Measurements from ENCODE around the gene PARD3B. TPM values are rescaled to one million over a fixed set of nuclear protein-coding genes. Genes with fewer than 3 reads are reported as not detected.

The PARD3B gene
- total RNA-seq, 1 donor from 2014 or later, result 12.3 TPM

DNA sequence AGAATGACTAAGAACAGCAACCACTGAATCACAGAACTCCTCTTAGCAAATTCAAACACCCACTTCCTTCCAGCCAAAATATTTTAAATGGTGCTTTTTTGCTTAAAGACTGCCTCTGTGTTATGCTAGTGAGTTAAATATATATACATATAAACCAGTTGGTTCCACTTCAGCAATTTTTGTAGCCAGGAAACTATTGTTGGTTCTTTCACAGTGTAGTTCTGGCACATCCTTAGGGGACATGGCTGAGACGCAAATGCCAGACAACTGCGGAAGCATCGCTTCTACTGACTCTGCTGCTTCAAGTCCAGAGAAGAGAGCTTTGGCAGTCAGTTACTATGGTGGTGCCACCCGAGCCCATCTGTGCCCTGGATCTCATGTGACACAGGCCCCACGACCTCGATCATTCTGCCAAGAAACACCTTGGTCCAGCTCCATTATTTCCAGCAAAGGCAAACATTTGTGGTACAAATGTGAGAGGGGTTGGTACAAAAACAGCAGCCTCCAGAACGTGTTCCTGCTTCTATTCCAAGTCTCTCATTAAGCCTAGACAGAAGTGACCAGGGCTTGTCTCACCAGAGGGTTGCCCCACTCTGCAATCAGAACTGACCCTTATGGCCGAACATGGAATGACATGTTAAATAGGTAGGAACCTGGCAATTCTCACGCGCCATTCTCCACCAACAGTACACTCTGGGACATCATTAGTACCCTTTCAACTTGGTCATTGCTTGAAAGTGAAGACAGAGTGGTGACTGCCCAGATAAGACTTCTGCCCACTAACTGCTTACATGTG is 1019.3 kb downstream of the PARD3B start:
- TF ChIP-seq POLR2A (IDR thresholded peaks at IDR 0.05), result no peak
- no peak for TF ChIP-seq POLR2AphosphoS5 (IDR thresholded peaks at IDR 0.05; ENCODE audit: insufficient read depth in 1 of 2, low read depth in 1 of 2)
- TF ChIP-seq, protein P1, sequence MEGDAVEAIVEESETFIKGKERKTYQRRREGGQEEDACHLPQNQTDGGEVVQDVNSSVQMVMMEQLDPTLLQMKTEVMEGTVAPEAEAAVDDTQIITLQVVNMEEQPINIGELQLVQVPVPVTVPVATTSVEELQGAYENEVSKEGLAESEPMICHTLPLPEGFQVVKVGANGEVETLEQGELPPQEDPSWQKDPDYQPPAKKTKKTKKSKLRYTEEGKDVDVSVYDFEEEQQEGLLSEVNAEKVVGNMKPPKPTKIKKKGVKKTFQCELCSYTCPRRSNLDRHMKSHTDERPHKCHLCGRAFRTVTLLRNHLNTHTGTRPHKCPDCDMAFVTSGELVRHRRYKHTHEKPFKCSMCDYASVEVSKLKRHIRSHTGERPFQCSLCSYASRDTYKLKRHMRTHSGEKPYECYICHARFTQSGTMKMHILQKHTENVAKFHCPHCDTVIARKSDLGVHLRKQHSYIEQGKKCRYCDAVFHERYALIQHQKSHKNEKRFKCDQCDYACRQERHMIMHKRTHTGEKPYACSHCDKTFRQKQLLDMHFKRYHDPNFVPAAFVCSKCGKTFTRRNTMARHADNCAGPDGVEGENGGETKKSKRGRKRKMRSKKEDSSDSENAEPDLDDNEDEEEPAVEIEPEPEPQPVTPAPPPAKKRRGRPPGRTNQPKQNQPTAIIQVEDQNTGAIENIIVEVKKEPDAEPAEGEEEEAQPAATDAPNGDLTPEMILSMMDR (IDR thresholded peaks at IDR 0.05), result no peak
- Histone ChIP-seq H3K36me3 (no peaks in the 10 kb centered on the region), H3K27me3 (no peaks in the 10 kb centered on the region), H3K27ac (no peak overlapping the region), H3K9me3 (no peaks in the 10 kb centered on the region), H3K4me1 (no peaks in the 10 kb centered on the region), H3K4me3 (no peak overlapping the region)
- no peak for DNase-seq (ENCODE audit: extremely low spot score in 2 of 2)
- intact Hi-C loops (cut with DNase I), result no loop called here

DNA sequence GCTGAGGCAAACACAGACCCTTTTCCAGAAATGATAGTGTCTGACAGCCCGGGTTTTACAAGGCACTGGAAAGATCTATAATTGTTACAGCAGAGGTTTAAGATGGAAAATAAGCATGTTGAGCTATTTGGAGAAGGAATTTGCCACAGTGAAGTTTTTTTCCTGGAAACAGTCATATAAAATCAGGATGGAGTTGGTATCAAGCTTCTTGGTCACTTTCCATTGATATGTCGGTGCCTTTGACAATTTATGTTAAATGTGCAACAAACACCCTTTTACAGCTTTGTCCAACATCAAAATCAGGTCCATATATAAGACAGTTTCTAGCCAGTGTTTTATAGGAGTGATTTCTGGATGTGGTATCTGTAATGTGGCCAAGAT is 1019.9 kb downstream of the PARD3B start:
- no peak overlapping the region for H3K27ac ChIP-seq

DNA sequence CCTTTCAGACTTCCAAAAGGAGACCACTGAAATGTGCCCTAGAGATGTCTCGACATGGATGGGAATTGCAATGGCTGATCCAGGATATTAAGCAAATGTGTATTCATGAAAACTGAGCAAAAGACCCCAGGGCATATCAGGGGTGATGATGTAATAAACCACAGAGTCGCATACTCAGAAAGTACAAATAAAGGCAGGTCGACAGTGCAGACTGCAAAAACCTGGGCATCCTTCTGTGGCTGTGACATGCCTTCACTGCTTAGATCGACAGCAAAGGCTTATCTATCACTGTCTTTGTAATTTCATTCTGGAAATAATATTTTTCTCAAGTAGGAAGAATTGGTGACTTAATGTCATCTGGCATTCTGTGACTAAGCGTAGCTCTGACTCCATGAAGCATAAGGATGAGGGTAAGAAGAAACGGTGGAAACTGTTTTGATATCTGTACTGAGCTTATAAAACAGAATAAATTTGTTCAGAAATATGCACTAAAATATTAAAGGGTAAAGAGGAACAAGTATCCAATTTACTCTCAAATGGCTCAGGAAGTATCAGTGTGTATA is 1021.4 kb downstream of the PARD3B start:
- intact Hi-C loops (cut with DNase I), result no loop called here
- H3K4me3 ChIP-seq, result no peak overlapping the region
- H3K27ac ChIP-seq, result no peak overlapping the region
- no peaks in the 10 kb centered on the region for H3K36me3 ChIP-seq
- no peaks in the 10 kb centered on the region for H3K9me3 ChIP-seq
- TF ChIP-seq, protein P1 (IDR thresholded peaks at IDR 0.05), result no peak
- no peak for TF ChIP-seq POLR2A (IDR thresholded peaks at IDR 0.05)
- TF ChIP-seq POLR2AphosphoS5 (IDR thresholded peaks at IDR 0.05; ENCODE audit: insufficient read depth in 1 of 2, low read depth in 1 of 2), result no peak
- DNase-seq (ENCODE audit: extremely low spot score in 2 of 2), result no peak
- H3K4me1 ChIP-seq, result peaks cover 9% of the 10 kb centered on the region
- H3K27me3 ChIP-seq, result no peaks in the 10 kb centered on the region

More for the DNA sequence above, 1019.9 kb downstream of the PARD3B start:
- Histone ChIP-seq H3K36me3 (no peaks in the 10 kb centered on the region), H3K4me1 (no peaks in the 10 kb centered on the region), H3K9me3 (no peaks in the 10 kb centered on the region), H3K4me3 (no peak overlapping the region), H3K27me3 (no peaks in the 10 kb centered on the region)
- no peak for TF ChIP-seq POLR2AphosphoS5 (IDR thresholded peaks at IDR 0.05; ENCODE audit: insufficient read depth in 1 of 2, low read depth in 1 of 2)
- no peak for TF ChIP-seq POLR2A (IDR thresholded peaks at IDR 0.05)
- TF ChIP-seq, protein P1 (IDR thresholded peaks at IDR 0.05), result no peak
- intact Hi-C loops (cut with DNase I), result no loop called here
- DNase-seq (ENCODE audit: extremely low spot score in 2 of 2), result no peak

DNA sequence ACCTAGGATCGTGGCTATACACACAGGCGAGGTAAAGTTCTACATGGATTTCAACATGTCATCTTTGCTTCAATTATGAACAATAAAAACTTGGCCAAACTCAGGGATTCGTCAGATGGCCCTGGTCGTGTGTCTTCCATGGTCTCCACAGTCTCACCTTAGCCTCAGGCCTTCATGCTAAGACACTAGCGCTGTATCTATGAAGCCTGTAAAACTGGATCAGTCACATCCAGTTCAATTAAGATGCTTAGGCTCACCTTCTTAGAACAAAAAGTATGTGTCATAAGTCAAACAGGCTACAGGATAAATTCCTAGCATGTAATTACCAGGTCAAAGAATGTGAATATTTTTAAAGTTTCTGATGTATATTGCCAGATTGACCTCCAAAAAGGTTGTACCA is 1023.3 kb downstream of the PARD3B start:
- no peak overlapping the region for H3K4me3 ChIP-seq
- peaks cover 9% of the 10 kb centered on the region for H3K4me1 ChIP-seq
- no peak for DNase-seq (ENCODE audit: extremely low spot score in 2 of 2)
- intact Hi-C loops (cut with DNase I), result no loop called here
- no peaks in the 10 kb centered on the region for H3K9me3 ChIP-seq
- no peak overlapping the region for H3K27ac ChIP-seq
- no peak for TF ChIP-seq POLR2A (IDR thresholded peaks at IDR 0.05)
- TF ChIP-seq, protein P1 (IDR thresholded peaks at IDR 0.05), result no peak
- no peak for TF ChIP-seq POLR2AphosphoS5 (IDR thresholded peaks at IDR 0.05; ENCODE audit: insufficient read depth in 1 of 2, low read depth in 1 of 2)
- no peaks in the 10 kb centered on the region for H3K27me3 ChIP-seq
- H3K36me3 ChIP-seq, result no peaks in the 10 kb centered on the region

DNA sequence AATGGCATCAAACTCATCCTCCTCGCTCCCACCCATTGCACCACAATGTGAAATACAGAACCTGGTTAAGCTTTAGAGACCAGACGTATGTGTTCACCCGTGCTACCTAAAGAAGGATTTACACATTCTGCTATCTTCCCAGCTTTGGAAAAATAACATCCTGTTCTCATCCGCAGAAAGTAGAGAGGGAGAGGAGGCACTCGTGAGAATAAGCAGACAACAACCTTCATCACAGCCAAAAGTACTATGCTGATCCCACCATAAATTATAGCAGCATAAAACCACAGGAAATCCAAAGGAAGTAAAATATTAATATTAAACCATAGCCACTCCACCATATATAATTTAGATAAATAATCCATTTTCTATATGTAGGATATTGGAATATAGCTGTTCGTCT is 1025.4 kb downstream of the PARD3B start:
- peaks cover 9% of the 10 kb centered on the region for H3K4me1 ChIP-seq
- H3K9me3 ChIP-seq, result no peaks in the 10 kb centered on the region
- intact Hi-C loops (cut with DNase I), result no loop called here
- no peaks in the 10 kb centered on the region for H3K27me3 ChIP-seq
- no peak overlapping the region for H3K27ac ChIP-seq
- TF ChIP-seq, protein P1 (IDR thresholded peaks at IDR 0.05), result no peak
- TF ChIP-seq POLR2A (IDR thresholded peaks at IDR 0.05) (no peak), POLR2AphosphoS5 (IDR thresholded peaks at IDR 0.05; ENCODE audit: insufficient read depth in 1 of 2, low read depth in 1 of 2) (no peak)
- no peak for DNase-seq (ENCODE audit: extremely low spot score in 2 of 2)
- no peak overlapping the region for H3K4me3 ChIP-seq
- no peaks in the 10 kb centered on the region for H3K36me3 ChIP-seq
